GM13976 (cell line): ENCODE results near the gene MRGPRF.

Experiments used
- DNase-seq: peaks from one replicate; pipeline ENCODE4 v3.0.0; 2012; ENCODE audit warnings: low spot score
- in situ Hi-C: fragments of 300-500 bp; cut with MboI; formaldehyde crosslinking; loops from one replicate; pipeline ENCODE4 v1.12.0; 2022; ENCODE audit warnings: low sequenced_read_pairs, mixed read lengths, inconsistent platforms; ENCODE audit not compliant: unreplicated experiment
- TF ChIP-seq, protein P1 (sequence below): IDR thresholded peaks from 2 replicates; pipeline ENCODE4 v1.5.1; 2012; ENCODE audit warnings: borderline replicate concordance, mild to moderate bottlenecking; ENCODE audit not compliant: insufficient read depth; ENCODE audit errors: extremely low read depth, missing control alignments, control extremely low read depth

Gene MRGPRF

DNA sequence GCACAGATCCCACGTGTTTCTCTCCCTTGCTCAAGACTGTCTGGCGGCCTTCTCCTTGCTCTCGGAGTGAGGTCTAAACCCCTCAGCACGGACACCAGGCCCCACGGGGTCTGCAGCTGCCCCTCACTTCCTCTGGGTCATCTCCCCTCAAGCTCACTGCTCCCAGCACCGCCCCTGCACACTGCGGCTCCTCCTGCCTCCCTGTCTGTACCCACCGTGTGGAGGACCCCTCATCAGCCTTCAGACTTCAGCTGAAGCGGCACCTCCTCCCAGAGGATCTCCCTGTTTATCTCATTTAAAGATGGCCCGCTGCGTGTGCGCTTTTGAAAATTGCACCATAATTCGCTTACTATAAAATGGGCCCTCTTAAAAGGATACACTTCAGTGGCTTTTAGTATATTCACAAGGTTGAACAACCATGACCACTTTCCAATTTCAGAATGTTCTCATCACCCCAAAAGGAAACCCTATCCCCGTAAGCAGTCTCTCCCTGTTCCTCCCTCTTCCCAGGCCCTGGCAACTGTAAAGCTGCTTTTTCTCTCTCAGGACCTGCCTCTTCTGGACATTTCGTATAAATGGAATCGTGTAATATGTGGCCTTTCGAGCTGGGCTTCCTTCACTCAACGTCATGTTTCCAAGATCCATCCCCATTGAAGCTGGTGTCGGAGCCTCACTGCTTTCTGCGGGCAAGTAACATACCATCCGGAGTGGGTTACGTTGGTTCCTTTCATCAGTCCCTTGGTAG is 21.2 kb upstream of the MRGPRF start:
- TF ChIP-seq, protein P1, sequence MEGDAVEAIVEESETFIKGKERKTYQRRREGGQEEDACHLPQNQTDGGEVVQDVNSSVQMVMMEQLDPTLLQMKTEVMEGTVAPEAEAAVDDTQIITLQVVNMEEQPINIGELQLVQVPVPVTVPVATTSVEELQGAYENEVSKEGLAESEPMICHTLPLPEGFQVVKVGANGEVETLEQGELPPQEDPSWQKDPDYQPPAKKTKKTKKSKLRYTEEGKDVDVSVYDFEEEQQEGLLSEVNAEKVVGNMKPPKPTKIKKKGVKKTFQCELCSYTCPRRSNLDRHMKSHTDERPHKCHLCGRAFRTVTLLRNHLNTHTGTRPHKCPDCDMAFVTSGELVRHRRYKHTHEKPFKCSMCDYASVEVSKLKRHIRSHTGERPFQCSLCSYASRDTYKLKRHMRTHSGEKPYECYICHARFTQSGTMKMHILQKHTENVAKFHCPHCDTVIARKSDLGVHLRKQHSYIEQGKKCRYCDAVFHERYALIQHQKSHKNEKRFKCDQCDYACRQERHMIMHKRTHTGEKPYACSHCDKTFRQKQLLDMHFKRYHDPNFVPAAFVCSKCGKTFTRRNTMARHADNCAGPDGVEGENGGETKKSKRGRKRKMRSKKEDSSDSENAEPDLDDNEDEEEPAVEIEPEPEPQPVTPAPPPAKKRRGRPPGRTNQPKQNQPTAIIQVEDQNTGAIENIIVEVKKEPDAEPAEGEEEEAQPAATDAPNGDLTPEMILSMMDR: no peak
- no peak for DNase-seq
- in situ Hi-C loops: no loop called here

DNA sequence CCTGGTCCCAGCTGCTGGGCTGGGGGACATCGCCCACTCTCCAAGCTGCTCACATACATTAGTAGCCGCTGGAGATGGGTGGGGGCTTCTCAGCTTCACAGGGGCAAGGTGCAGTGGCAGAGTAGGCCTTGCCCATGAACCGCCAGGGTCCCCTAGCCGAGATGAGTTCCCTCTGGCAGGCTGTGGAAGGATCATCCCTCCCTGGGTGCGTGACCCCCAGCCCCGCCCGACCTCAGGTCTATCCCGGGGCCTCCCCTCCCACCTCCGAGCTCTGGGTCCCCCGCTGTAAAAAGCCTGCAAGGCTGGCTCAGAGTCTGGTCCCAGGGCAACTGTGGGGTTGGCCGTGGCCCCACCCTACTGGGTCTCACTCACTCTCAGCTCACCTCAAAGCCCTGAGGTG is 20.4 kb upstream of the MRGPRF start:
- TF ChIP-seq, protein P1: no peak
- in situ Hi-C loops: no loop called here

DNA sequence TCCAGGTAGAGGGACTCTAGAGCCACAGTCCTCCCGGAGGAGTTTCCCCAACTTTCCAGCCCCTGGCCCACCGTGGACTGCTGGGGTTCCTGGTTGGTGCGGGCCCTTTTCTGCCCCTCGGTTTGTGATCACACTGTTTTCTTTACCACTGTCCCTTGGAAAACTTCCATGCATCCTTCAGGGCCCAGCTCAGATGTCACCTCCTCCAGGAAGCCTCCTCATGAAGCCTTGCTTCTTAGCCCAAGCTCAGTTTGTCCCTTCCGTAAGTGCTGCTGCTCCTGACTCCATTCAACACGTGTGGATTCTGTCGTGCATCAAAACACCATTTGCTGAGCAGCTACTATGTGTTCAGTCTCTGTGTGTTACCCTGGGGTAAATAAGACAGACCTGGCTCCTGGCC is 19.8 kb upstream of the MRGPRF start:
- no peak for DNase-seq
- TF ChIP-seq, protein P1: no peak
- in situ Hi-C loops: no loop called here

More for the DNA sequence above, 20.4 kb upstream of the MRGPRF start:
- no peak for DNase-seq

DNA sequence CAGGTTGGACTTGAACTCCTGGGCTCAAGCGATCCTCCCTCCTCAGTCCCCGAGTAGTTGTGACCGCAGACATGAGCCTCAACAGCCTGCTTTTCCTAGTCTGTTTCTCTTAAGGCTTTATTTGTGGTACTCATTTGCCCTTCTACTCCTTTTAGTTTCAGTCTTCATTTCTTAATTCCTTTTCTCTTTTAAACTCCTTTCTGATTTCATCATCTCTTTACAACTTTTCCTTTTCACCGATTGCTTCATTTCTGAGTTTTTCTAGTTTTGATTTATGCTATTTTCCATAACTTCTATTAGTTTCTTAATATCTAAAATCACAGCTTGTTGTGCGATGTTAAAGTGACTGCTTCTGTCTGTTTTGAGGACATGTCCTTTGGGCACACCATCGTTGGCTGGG is 17.3 kb upstream of the MRGPRF start:
- DNase-seq: no peak
- TF ChIP-seq, protein P1: no peak
- in situ Hi-C loops: no loop called here

DNA sequence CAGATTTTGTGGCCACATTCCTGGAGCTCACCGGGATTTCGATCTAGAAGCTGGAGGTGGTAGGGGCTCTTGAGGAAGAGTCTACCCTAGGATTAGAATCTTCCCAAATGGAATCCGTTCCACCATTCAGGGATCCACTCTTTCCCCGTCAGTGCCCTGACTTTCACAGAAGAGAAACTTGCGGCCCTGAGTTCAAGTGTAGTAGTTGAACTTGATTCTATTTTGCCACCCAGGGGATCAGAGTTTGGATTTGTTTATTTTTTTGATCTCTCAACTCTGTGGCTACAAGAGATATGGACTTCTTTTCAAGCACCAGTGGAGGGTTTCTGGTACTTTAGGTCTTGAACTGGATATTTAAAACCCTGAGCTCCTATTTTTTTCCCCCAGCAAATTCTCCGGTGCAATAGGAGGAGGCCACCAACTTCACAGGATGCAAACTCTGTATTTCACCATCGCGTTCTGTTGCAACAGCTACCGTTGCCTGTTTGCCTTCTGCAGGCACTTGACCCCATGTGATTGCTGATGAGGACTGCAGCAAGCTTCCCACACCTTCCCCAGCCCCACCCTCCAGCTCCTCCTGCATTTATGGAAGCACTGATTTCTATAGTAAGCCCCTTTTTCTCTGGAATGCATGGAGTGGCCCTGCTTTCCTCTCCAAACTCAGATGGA is 14.8 kb upstream of the MRGPRF start:
- in situ Hi-C loops: no loop called here
- TF ChIP-seq, protein P1: no peak
- no peak for DNase-seq

DNA sequence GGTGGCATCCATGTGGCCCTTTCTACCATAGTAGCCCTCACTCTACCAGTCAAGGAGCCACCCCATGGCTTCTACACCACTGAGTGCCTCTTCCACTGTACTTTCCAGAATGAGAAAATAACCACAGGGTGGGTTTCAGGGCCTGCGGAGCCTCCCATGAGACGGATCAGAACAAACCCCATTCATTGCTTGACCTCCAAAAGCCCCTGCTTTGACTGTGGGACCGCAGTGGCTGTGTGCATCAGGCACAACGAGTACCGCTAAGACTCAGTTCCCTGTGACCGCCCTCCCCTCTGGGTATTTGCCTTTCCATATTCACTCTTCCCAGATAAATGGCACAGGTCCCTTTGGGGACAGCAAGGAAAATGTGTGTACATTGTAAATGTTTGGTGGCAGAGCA is 11.5 kb upstream of the MRGPRF start:
- in situ Hi-C loops: no loop called here
- TF ChIP-seq, protein P1: no peak
- DNase-seq: no peak
